ENCODE results near the gene AGAP3. TPM values are rescaled to one million over a fixed set of nuclear protein-coding genes. Genes with fewer than 3 reads are reported as not detected.

Gene AGAP3
- total and polyA plus RNA-seq, 2 of the 4 experiments (the other 2 are of a cell fraction): 35.3 to 93.9 TPM

GRCh38 chr7:151161757-151162156 lies 75.5 kb downstream of the AGAP3 start:
- POLR2A ChIA-PET (ENCODE audit: unreplicated experiment): no interaction called here
- Histone ChIP-seq H3K4me2 (ENCODE audit: low read depth, low read length) (no peak overlapping the region), H3K9me3 (ENCODE audit: control insufficient read depth, insufficient read depth, low read length) (peaks cover 2% of the 10 kb centered on the region; the same call in 1 of the 2 replicates), H3K4ac (ENCODE audit: low read depth, low read length) (no peak overlapping the region), H3K79me1 (ENCODE audit: low read depth in 1 of 2, low read length in 2 of 2) (no peaks in the 10 kb centered on the region), H3K23ac (ENCODE audit: low read depth, low read length) (no peak overlapping the region), H4K91ac (ENCODE audit: insufficient read depth, low read depth, low read length) (no peak overlapping the region), H2BK15ac (ENCODE audit: low read depth, low read length) (no peak overlapping the region), H3K36me3 (ENCODE audit: control insufficient read depth, insufficient read depth, low read length) (no peaks in the 10 kb centered on the region), H3K14ac (replicated peaks; ENCODE audit: low read depth, low read length) (no peak overlapping the region), H4K20me1 (ENCODE audit: insufficient read depth, low read length) (no peaks in the 10 kb centered on the region), H2AK9ac (replicated peaks; ENCODE audit: low read depth, low read length, poor library complexity) (no peak overlapping the region), H3K18ac (ENCODE audit: low read depth, low read length) (no peak overlapping the region), H2BK120ac (ENCODE audit: low read depth, low read length) (no peak overlapping the region), H2AFZ (replicated peaks; ENCODE audit: low read length, poor library complexity) (no peak overlapping the region), H3K27ac (ENCODE audit: insufficient read depth, low read length) (no peak overlapping the region), H2AK5ac (ENCODE audit: low read depth, low read length) (no peak overlapping the region), H3K4me1 (ENCODE audit: control insufficient read depth, insufficient read depth, low read length) (no peaks in the 10 kb centered on the region; the same call in 1 of the 2 replicates), H3K27me3 (ENCODE audit: control insufficient read depth, insufficient read depth, low read length) (peaks cover 67% of the 10 kb centered on the region), H2BK5ac (ENCODE audit: low read depth, low read length, poor library complexity, severe bottlenecking) (no peak overlapping the region), H3K56ac (ENCODE audit: extremely low read depth, insufficient read depth, low read length) (no peak overlapping the region), H3K4me3 (ENCODE audit: insufficient read depth, low read depth, low read length) (no peak overlapping the region), H3K9ac (ENCODE audit: low read depth, low read length) (no peak overlapping the region), H2BK20ac (ENCODE audit: low read depth, low read length) (no peak overlapping the region), H4K5ac (ENCODE audit: low read depth, low read length) (no peak overlapping the region), H4K8ac (ENCODE audit: low read depth in 2 of 2, low read length in 2 of 2) (no peak overlapping the region), H3K9me1 (ENCODE audit: insufficient read depth, low read length) (no peaks in the 10 kb centered on the region)
- dilution Hi-C loops (cut with HindIII; ENCODE audit: low sequenced_read_pairs, unreplicated experiment) (no loop called here), in situ Hi-C loops (cut with MboI; ENCODE audit: low sequenced_read_pairs) (no loop called here), intact Hi-C loops (cut with micrococcal nuclease) (no loop called here)
- CTCF ChIA-PET: no interaction called here
- no peak for DNase-seq
- WGBS, 2 experiments (ENCODE audit: extremely low coverage in 2 of 2, insufficient read length in 1 of 2): 80% methylated on average over 1 of the region's 1 CpG; no CpG with 5 or more reads in 1 of the 2 experiments
- BruUV-seq (replicated peaks): no TSS peak
- no peak for ATAC-seq (ENCODE audit: low read depth)
- TF ChIP-seq BHLHE40 (IDR thresholded peaks at IDR 0.05; ENCODE audit: low read depth, low read length) (no peak), SMC3 (IDR thresholded peaks at IDR 0.05; ENCODE audit: low read depth, low read length) (no peak), RCOR1 (IDR thresholded peaks at IDR 0.05; ENCODE audit: insufficient replicate concordance, low read length) (no peak)
